Stimulated activated CD4-positive, alpha-beta T cell treated with anti-CD3 and anti-CD28 coated beads, Interleukin-1b, Interleukin-23, amount 100 ng/mL, for 24 hours (primary cell): ENCODE results near the gene CMTM4.
A peak's percentile ranks its signal among the peaks of the same experiment; 100 is the strongest.
"Not testable (repeated sequence)": the region's sequence is repeated elsewhere in the genome, so short reads cannot be mapped to it uniquely, and the experiment has no call there.

Experiments used
- DNase-seq, 4 experiments: peaks; one replicate each; pipeline ENCODE4 v3.0.0-alpha.2; 2020; ENCODE audit warnings: low read depth in 4 of 4, low spot score in 1 of 4

Gene CMTM4

DNA sequence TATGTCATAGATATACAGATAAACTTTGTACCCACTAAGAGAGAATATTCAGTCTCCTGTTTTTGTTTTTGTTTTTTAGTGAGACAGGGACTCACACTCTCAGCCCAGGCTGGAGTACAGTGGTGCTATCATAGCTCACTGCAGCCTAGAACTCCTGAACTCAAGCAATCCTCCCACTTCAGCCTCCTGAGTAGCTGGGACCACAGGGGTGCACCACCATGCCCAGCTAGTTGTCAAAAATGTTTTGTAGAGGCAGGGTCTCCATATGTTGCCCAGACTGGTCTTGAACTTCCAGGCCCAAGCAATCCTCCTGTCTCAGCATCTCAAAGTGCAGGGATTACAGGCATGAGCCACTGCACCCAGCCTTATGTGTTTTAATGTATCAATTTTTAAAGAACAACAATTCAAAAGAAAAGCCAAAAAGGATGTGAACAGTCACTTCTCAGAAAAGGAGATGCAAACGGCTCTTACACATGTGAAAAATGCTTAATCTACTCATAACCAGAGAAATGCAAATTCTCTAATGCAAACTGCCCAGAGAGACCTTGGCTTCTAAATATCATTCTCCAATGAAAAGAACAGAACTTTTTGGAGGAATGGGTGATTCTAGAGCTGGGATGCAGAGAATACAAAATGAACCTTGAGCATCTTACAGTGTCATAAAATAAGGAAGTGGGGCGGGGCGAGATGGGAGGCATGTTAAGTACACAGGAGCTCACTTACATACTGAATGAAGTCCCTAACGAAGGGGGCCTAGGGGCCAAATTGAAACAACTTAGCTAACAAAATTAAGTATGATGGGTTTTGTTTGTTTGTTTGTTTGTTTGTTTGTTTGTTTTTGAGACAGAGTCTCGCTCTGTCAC, 99.3 kb downstream of the CMTM4 start:
- no peak for DNase-seq

DNA sequence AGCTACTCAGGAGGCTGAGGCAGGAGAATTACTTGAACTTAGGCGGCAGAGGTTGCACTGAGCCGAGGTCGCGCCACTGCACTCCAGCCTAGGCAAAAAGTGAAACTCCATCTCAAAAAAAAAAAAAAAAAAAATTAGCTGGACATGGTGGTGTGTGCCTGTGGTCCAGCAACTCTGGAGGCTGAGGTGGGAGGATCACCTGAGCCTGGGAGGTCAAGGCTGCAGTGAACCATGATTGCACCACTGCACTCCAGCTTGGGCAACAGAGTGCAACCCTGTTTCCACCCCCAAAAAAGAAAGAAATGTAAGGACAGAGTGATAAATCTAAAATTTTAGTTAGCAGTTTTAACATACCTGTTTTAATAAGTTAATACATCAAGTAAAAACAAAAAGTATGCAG, 100.0 kb downstream of the CMTM4 start:
- DNase-seq = not testable (repeated sequence)

DNA sequence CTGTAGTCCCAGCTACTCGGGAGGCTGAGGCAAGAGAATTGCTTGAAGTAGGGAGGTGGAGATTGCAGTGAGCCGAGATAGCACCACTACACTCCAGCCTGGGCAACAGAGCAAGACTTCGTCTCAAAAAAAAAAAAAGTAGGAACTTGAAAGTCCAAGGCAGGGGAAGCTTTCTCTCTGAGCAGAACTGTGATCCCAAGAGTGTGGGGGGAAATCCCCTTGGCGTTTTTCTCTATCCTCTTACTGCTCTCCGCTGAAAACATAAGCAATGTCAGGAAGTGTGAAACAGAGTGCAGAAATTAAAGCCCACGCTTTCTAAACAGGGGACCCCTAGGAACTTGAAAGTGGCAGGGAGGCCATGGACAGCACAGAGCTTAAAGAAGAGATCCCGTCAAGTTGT, 101.8 kb downstream of the CMTM4 start:
- no peak for DNase-seq

DNA sequence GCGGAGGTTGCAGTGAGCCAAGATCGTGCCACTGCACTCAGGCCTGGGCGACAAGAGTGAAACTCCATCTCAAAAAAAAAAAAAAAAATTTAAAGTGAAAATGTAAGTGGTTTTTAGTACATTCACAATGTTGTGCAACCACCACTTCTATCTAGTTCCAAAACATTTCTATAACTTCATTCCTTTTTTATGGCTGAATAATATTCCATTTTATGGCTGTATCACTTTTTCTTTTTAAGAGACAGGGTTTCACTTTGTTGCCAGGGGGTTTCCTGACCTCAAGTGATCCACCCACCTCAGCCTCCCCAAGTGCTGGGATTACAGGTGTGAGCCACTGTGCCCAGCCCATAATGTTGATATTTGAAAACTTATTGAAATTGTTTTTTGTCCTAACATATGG, 103.7 kb downstream of the CMTM4 start:
- no peak for DNase-seq

DNA sequence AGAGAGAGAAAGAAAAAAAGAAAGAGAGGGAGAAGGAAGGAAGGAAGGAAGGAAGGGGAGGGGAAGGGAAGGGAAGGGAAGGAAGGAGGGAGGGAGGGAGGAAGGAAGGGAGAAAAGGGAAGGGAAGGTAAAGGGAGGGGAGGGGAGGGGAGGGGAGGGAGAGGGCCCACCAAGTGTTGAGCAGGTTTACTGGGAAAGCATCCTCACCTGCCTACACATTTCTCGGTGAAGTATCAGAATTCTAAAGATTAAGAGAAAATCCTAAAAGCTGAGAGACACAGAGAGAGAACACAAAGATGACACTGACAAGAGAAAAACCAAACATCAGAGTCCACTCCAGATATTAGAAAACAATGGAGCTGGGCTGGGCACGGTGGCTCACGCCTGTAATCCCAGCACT, 104.3 kb downstream of the CMTM4 start:
- no peak for DNase-seq

DNA sequence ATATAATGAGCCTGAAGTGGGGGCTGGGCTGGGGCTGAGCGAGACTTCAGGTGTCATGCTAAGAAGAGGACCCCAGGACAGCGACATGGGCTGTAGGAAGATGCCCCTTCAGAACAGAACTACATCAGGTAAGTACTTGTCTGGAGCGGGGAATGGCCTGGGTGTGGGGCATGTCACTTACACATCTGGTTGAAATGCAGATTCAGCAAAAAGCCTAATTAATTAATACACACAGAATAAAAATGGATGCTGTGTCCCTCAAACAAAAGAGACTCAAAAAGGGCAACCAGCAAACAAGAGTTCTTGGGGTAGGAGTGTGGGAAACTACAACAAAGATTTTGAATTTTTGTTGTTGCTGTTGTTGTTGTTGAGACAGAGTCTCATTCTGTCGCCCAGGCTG, 105.5 kb downstream of the CMTM4 start:
- DNase-seq = no peak

DNA sequence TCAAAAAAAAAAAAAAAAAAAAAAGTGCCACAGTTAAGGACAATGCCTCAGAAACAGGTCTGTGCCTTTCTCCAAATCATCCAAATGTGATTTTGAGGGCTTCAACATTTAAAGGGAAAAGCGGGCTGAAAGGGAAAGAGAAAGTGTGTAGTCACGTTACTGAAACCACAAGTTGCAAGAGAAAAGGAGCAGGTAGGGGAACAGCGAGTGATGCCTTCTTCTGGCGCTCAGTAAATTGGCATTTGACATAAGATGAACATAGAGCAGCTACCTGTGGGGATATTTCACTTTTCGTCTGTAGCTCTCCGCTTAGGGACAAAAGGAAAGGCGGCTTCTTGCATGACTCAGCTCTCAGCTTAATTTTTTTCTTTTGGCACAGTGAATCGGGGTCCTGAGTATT, 106.2 kb downstream of the CMTM4 start:
- DNase-seq = no peak

DNA sequence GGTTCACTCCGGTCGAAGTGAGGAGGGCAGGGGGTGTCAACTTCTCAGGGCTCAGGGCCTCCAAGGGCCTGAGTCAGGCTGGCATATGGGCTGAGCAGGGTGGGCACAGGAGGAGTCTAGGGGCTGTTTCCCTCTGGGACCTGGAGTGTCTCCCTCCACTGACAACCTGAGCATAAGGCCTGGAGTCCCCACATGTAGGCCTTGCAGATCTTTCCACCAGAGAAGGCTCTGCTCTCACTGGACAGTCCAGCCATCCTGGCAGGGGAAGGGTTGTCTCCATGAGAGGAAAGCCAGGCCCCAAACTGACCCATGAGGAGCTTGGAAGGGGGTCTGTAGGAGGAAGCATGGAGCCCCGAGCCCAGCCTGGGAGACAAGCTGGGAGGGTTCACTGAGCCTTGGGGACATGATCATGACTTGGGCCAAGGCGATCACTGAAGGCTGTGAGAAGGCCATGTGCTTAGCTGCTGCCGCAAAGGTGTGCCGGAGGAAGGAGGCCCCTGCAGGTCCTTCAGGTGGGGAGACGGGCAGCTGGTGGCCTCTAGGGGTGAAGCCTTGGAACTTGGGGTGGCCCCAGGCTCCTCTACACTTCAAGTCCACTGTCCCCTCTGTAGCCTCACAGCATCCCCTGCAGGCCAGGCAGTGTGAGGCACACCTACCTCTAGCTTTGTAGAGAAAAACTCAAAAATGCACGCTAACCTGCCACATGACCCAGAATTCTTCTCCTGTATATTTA, 107.4 kb downstream of the CMTM4 start:
- DNase-seq = peak in 2 of 4 experiments; percentile 18 to 37

DNA sequence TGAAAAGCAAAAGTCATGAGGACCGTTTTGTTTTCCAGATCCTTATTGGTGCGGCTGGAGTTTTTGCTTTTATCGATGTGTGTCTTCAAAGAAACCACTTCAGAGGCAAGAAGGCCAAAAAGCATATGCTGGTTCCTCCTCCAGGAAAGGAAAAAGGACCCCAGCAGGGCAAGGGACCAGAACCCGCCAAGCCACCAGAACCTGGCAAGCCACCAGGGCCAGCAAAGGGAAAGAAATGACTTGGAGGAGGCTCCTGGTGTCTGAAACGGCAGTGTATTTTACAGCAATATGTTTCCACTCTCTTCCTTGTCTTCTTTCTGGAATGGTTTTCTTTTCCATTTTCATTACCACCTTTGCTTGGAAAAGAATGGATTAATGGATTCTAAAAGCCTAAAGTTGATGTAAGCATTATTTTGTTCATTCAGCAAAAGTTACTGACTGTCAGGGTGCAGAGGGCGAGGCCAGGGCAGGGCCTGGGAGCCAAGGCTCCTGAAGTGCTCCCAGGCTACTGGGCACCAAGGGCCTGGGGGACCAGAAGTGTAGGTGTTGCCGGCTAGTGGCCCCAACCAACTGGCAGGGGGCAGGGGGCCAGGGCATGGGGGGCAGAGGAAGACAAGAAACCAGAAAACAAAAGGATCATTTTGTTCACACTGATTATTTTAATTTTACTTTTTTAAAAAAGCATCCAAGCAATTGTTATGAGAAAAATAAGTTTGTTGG, 108.5 kb downstream of the CMTM4 start:
- DNase-seq = no peak

DNA sequence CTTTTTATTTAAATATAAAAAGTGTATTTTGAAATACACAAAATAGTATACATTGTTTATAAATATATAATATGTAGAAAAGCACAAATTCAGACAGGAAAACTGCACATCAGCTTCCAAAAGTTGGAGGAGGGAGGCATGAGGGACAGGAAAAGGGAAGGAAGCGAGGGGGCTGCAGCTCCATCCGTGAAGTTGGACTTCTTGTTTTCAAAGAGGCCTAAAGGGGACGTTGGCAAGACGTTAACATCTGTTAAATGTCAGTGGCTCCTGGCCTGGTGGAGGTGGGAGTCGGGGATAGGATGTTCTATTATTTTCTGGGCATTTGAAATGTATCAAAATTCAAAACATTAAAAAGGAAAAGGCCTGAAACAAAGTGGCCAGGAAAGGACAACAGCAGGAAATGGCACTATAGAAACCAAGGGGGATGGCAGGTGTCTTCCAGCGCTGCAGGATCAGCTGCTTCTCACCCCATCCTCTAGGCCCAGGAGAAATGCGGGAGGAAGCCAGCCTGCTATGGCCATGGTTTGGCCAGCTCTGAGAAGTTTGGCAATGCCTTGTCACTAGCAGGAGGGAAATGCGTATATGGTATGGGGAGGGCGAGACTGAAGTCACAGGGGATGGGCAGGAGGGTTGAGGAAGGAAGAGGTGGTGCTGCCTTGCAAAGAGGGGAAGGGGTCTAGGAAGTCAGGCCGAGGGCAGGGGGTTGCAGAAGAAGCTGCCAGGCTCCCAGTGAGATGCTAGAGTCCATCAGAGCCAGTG, 110.9 kb downstream of the CMTM4 start:
- DNase-seq = no peak

DNA sequence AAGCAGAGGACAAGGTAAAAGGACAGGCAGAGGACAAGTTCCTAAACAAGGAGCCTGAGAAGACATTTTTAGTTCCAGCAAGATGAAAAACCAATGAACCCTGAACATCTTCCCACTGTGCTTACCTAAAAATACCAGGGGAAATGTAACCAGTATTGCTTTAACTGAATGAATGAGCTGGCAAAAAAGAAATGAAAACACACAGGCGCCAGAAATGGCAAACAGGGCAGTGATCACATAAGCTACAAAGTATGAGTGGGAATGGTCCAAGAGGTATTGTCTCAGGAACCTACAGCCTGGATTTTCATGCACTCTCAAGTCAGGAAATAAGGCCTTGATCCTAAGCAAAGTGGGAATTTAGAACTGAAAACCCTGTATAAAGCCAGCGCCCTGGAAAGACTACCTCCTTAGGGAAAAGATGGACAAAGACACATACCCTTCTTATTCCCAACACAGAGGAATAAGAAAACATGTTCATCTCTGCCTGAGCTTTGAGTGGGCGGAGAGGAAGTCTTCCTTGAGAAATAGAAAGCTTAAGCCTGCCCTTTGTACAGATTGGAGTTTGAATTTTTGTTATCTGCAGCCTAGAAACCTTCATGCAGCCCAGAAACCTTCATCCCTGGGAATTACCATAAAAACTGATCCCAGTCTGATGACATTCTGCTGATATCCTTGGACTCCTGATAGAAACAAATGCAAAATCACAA, 115.1 kb downstream of the CMTM4 start:
- no peak for DNase-seq

DNA sequence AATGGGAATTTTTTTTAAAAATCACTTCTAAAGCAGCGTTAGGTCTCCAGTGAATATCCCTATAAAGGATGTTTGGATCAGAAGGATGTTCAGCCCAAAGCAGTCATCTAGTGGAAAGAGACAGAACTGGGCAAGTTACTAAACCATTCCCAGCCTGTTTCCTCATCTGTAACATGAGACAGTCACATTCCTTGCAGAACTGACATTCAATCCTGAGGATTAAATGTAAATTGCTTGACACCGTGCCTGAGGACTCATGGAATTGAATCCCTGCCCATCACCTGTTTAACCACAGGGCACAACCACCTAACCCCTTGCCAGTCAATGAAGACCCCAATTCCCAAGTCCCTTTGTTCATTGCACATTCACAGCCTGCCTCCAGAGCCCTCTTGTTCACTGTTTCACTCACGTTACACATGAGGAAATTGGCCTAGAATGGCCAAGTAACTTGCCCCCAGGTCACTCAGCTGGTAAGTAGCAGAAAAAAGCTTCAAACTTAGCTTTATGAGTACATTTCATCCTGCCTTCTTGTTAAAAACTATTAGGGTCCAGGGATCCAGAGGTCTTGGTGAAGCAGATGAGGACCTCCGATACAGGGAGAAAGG, 115.8 kb downstream of the CMTM4 start:
- no peak for DNase-seq

DNA sequence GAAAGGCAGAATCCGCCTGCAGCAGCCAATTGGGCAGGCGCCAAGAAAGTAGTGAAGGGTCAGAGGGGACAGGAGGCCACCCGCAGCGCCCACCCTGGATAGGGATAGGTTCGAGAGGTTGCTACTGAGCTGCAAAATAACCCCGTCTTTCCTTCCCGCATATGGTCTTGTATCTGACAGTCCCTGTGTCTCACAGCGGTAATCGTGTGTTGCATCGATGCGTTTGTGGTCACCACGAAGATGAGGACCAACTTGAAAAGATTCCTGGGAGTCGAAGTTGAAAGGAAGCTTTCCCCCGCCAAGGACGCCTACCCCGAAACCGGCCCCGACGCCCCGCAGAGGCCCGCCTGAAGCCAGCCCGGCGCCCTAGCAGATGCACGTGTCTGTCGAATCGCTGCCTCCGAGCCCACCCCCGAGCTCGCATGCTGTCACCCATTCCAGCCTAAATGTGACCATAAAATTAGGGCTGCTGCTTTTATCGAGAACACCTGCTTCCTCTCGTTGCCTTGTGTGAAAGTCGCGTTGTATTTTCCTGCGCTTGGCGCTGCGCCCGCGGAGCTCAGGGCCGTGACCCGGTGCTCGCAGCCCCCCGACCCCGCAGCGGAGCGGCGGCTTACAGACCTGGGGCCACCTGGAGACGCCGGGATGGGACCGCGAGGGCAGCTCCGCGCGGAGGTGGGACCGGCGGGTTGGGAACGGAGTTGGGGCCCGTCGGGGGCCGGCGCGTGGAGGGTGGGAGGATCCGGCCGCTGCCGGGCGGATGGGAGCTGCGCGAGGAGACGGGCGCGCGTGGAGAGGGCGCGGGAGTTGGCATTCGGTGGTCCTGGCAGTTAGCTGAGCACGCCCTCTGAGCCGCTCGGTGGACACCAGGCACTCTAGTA, 117.7 kb downstream of the CMTM4 start, which contains the start of gene CMTM2:
Gene CMTM2 (plus strand): TSS at position 813 of the 881 bp plus-strand sequence. CDS start 145 bp downstream, outside the sequence.
- no peak for DNase-seq

DNA sequence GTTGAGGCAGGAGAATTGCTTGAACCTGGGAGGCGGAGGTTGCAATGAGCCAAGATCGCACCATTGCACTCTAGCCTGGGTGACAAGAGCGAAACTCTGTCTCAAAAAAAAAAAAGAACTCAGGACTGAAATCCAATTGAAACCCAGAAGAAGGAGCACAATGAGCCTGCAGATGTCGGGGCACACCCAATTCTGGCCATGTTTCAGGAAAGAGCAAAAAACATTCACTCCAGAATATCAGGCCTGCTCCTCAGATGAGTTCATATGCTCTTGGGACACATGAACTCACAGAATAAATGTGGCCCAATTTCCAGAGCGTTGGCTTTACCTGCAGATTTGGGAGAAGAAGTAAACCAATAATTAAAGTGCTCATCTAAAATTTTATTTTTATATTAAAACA, 120.2 kb downstream of the CMTM4 start:
- DNase-seq = no peak

DNA sequence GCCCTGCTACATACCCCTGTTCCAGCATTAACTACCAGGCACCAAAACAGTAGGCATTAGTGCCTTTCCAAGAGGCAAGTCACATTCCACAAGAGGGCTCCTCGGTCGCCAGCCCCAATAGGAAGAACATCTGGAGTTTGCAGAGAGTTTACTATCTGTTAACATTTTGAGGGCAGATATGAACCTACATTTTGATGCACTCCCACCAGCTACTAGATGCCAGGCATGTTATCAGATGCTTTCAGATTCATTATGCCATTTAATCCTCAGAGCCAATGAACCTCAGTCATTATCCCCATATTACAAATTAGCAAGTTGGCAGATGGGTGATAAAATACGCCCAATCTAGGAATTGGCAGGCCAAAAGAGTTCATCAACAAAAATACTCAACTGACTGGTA, 121.5 kb downstream of the CMTM4 start:
- no peak for DNase-seq

DNA sequence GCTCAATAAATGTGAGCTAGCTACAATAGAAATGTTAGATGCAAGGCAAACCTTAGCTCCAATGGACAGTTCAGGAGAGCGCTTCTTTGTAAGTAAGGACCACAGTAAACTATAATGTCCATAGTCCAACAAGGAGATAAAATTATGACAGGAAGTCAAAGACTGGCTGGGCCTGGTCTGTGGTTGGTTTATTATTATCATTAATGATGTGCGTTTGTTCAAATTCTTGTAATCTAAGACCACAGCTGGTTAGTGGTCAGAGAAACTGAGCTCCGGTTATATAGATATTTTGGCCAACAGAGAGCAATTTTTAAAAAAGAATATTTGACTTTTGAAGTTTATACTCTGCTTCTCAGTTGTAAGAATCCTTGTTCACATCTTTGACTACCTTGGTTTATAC, 122.0 kb downstream of the CMTM4 start:
- no peak for DNase-seq

DNA sequence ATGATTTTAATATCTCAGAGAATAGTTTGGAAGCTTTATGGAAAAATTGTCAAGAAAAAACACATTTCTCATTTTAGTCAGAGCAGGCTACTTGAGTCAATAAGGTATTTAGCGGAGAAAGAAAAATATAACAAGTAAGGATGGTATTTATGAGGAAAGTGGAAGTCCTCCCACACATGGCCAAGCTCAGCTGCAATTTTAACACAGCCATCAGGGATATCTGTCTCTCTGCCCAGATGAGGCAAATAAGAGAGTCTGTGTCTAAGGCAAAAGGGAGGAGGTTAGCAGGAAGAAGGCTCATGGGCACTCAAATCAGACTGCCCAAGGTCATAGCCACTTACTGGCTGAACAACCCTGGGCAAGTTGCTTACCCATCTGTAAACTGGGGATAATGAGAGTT, 122.5 kb downstream of the CMTM4 start:
- no peak for DNase-seq

DNA sequence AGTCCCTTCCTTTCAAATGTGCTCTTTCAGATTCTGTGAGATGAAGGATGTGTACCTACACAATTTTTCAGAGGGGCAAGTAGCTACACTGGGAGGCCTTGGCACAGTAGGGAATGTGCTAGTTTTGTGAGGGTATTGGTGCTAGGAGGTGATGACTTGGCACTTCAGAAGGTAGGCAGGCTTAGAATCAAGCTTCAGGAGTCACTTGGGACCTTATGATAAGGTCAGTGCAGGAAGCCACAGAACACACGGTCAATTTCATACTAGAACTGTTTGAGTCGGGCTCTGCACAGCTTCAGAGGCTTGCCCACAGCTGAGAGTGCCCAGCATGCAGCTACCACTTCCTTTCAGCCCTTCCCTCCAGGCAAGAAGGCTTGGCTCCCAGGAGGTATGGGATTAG, 124.2 kb downstream of the CMTM4 start:
- no peak for DNase-seq

DNA sequence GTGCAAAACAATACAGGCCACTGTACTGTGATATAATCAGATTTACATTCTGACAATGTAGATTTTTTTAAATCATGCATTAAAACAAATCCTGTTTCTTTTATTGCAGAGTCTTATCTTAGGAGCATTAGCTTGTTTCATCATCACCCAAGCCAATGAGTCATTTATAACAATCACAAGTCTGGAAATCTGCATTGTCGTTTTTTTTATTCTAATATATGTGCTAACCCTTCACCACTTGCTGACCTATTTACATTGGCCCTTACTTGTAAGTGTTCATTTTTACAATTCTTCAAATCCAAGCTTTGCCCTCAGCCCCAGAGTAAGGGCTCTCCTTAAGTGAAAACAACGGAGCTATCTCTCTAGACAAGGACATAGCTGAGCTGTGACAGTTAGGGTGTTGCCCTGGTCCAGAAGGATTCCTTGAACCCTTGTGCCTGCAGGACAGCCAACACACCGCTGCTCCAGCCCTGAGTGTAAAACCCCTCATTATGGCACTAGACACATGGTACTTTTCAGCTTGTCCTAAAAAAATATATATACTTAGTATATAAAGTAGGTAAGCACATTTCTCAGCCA, 126.6 kb downstream of the CMTM4 start:
- no peak for DNase-seq
